SU-DHL-6 (cell line): ENCODE measurements around the gene ZNF593OS.

ENCODE experiments used
- H2AFZ ChIP-seq: fragments of 200-600 bp; sonication (generic); 2 replicates; pipeline ENCODE4 v1.6.1; 2014; ENCODE audit warnings: low read depth, mild to moderate bottlenecking, moderate library complexity, mixed read lengths, antibody characterized with exemption, low read length; ENCODE audit not compliant: severe bottlenecking
- H3F3A ChIP-seq: fragments of 200-600 bp; shearing (Covaris generic); 2 replicates; pipeline ENCODE4 v1.6.0; 2016; ENCODE audit warnings: antibody characterized with exemption, mild to moderate bottlenecking; ENCODE audit not compliant: insufficient read depth
- H3K27ac ChIP-seq: fragments of 200-600 bp; sonication (generic); 2 replicates; pipeline ENCODE4 v1.5.1; 2016; ENCODE audit warnings: low read depth, mild to moderate bottlenecking, low read length, moderate library complexity, mixed read lengths
- H3K27me3 ChIP-seq: fragments of 200-600 bp; sonication (generic), shearing (Covaris generic); 2 replicates; pipeline ENCODE4 v1.6.0; 2014; ENCODE audit warnings: mild to moderate bottlenecking, low read length
- H3K36me3 ChIP-seq: fragments of 200-600 bp; sonication (generic); 2 replicates; pipeline ENCODE4 v1.6.1; 2014; ENCODE audit warnings: mild to moderate bottlenecking, low read length, mixed read lengths
- H3K4me2 ChIP-seq: fragments of 300-600, 200-600 bp; shearing (Covaris generic), sonication (generic); 2 replicates; pipeline ENCODE4 v1.6.0; 2014; ENCODE audit warnings: low read length, low read depth, mild to moderate bottlenecking; ENCODE audit not compliant: poor library complexity, severe bottlenecking
- H3K4me3 ChIP-seq: fragments of 200-600 bp; sonication (generic); 2 replicates; pipeline ENCODE4 v1.5.1; 2014; ENCODE audit warnings: antibody characterized with exemption, low read length, mild to moderate bottlenecking, mixed read lengths; ENCODE audit not compliant: insufficient read depth, poor library complexity, severe bottlenecking
- H3K79me2 ChIP-seq: fragments of 200-600 bp; sonication (generic); 2 replicates; pipeline ENCODE4 v1.6.1; 2014; ENCODE audit warnings: mild to moderate bottlenecking, low read length, moderate library complexity; ENCODE audit not compliant: insufficient read depth
- H3K9ac ChIP-seq: fragments of 200-600 bp; sonication (generic); 2 replicates; pipeline ENCODE4 v1.7.0; 2014; ENCODE audit warnings: mild to moderate bottlenecking, low read length
- H3K9me2 ChIP-seq: fragments of 200-600 bp; sonication (generic); replicated peaks from 2 replicates; pipeline ENCODE4 v1.6.1; 2014; ENCODE audit warnings: low read length; ENCODE audit not compliant: insufficient read depth
- H3K9me3 ChIP-seq: fragments of 200-600 bp; sonication (generic); 2 replicates; pipeline ENCODE4 v1.6.1; 2014; ENCODE audit warnings: low read length, mixed read lengths; ENCODE audit not compliant: insufficient read depth
- H4K20me1 ChIP-seq: fragments of 200-600 bp; sonication (generic); 2 replicates; pipeline ENCODE4 v1.6.1; 2014; ENCODE audit warnings: low read depth, mild to moderate bottlenecking, antibody characterized with exemption, low read length, moderate library complexity, mixed read lengths
- EZH2phosphoT487 ChIP-seq: fragments of 200-600 bp; sonication (generic), shearing (Covaris generic); conservative IDR thresholded peaks from 2 replicates; pipeline ENCODE4 v1.6.1; 2018; ENCODE audit warnings: mild to moderate bottlenecking, antibody characterized with exemption, low read length, moderate library complexity, mixed read lengths
- TF ChIP-seq, protein P1 (sequence below): fragments of 200-600 bp; sonication (generic); IDR thresholded peaks from one replicate; pipeline ENCODE4 v1.5.1; 2017; ENCODE audit warnings: antibody characterized with exemption, mild to moderate bottlenecking, low read length, moderate library complexity; ENCODE audit not compliant: insufficient read depth, poor library complexity, severe bottlenecking

The ZNF593OS gene

DNA sequence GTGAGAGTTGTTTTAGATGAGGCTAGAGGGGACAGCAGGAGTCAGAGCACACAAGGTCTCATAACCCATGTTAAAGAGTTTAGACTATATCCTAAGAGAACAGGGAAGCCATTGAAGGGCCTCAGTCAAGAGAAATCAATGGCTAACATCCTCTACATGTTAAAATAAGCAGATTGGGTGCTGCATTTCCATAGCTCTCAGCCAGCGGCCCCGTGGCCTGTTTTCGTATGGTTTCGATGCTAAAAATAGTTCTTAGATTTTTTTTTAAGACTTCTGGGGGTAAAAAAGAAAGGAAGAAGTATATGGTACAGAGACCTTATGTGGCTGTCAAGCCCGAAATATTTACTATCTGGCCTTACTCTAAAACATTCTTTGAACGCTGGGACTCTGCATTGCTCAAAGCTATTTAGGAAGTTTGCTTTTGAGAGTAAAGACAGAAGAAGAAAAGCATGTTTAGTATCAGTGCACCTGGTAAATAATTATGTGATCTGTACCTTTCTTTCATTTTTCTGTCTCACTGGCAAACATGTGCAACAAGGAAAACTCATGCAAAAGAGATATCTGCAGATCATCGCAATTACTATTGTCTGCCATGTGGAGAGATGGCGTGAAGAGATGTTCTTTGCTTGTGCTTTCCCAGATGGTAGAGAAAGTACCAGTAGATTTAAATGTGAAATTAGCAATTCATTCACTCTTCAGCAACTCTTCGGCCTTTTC lies 51.6 kb downstream of the ZNF593OS start:
- H3K27ac ChIP-seq = no peak overlapping the region
- TF ChIP-seq EZH2phosphoT487 = no peak
- TF ChIP-seq, protein P1, sequence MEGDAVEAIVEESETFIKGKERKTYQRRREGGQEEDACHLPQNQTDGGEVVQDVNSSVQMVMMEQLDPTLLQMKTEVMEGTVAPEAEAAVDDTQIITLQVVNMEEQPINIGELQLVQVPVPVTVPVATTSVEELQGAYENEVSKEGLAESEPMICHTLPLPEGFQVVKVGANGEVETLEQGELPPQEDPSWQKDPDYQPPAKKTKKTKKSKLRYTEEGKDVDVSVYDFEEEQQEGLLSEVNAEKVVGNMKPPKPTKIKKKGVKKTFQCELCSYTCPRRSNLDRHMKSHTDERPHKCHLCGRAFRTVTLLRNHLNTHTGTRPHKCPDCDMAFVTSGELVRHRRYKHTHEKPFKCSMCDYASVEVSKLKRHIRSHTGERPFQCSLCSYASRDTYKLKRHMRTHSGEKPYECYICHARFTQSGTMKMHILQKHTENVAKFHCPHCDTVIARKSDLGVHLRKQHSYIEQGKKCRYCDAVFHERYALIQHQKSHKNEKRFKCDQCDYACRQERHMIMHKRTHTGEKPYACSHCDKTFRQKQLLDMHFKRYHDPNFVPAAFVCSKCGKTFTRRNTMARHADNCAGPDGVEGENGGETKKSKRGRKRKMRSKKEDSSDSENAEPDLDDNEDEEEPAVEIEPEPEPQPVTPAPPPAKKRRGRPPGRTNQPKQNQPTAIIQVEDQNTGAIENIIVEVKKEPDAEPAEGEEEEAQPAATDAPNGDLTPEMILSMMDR = no peak
- H2AFZ ChIP-seq = no peak overlapping the region
- H3K9me2 ChIP-seq = no peaks in the 10 kb centered on the region
- peaks cover 27% of the 10 kb centered on the region; the same call in 1 of the 2 replicates for H3K36me3 ChIP-seq
- H3K27me3 ChIP-seq = no peaks in the 10 kb centered on the region
- H3F3A ChIP-seq = no peaks in the 10 kb centered on the region
- no peak overlapping the region for H3K4me3 ChIP-seq
- H3K9me3 ChIP-seq = no peaks in the 10 kb centered on the region
- H4K20me1 ChIP-seq = no peaks in the 10 kb centered on the region
- no peak overlapping the region for H3K9ac ChIP-seq
- no peak overlapping the region for H3K4me2 ChIP-seq
- H3K79me2 ChIP-seq = peaks cover 2% of the 10 kb centered on the region; the same call in 1 of the 2 replicates
